Activated CD4-positive, alpha-beta memory T cell treated with anti-CD3 and anti-CD28 coated beads for 36 hours (primary cell): ENCODE results near the gene UTS2R. TPM values are rescaled to one million over a fixed set of nuclear protein-coding genes. Genes with fewer than 3 reads are reported as not detected.
"Not testable (repeated sequence)": the region's sequence is repeated elsewhere in the genome, so short reads cannot be mapped to it uniquely, and the experiment has no call there.

Source experiments
- CTCF ChIA-PET: fragments of 350-600 bp; sonication (Branson Sonifier 250); formaldehyde crosslinking; loops from one replicate; lab custom pipeline; 2021; ENCODE audit warnings: antibody characterized with exemption, inconsistent platforms; lab: Charles Lee
- POLR2A ChIA-PET: fragments of 350-600 bp; sonication (Branson Sonifier 250); formaldehyde crosslinking; loops from one replicate; lab custom pipeline; 2021; ENCODE audit warnings: antibody characterized with exemption; lab: Charles Lee
- DNase-seq: peaks from one replicate; pipeline ENCODE4 v3.0.0-alpha.2; 2020
- H3K27ac Mint-ChIP-seq: one replicate; pipeline ENCODE4 v1.8.0; 2021; ENCODE audit warnings: mixed read lengths
- H3K27me3 Mint-ChIP-seq: one replicate; pipeline ENCODE4 v1.8.0; 2021; ENCODE audit warnings: mixed read lengths
- H3K36me3 Mint-ChIP-seq: one replicate; pipeline ENCODE4 v1.8.0; 2021; ENCODE audit warnings: mixed read lengths
- H3K4me1 Mint-ChIP-seq: one replicate; pipeline ENCODE4 v1.8.0; 2021; ENCODE audit warnings: low read depth, mixed read lengths
- H3K4me3 Mint-ChIP-seq: one replicate; pipeline ENCODE4 v1.8.0; 2021; ENCODE audit warnings: mild to moderate bottlenecking, mixed read lengths
- H3K9me3 Mint-ChIP-seq: one replicate; pipeline ENCODE4 v1.8.0; 2021; ENCODE audit warnings: mixed read lengths
- intact Hi-C: fragments of 100-400 bp; cut with micrococcal nuclease; formaldehyde crosslinking; loops from one replicate; pipeline ENCODE4 v1.15.1; 2023
- total RNA-seq, 2 experiments: library from RNA; stranded (reverse); gene quantifications; one replicate each; pipeline ENCODE4 v1.2.3, GENCODE V29; 2021

UTS2R gene
- total RNA-seq, 2 experiments from 2014 or later, result not detected

DNA sequence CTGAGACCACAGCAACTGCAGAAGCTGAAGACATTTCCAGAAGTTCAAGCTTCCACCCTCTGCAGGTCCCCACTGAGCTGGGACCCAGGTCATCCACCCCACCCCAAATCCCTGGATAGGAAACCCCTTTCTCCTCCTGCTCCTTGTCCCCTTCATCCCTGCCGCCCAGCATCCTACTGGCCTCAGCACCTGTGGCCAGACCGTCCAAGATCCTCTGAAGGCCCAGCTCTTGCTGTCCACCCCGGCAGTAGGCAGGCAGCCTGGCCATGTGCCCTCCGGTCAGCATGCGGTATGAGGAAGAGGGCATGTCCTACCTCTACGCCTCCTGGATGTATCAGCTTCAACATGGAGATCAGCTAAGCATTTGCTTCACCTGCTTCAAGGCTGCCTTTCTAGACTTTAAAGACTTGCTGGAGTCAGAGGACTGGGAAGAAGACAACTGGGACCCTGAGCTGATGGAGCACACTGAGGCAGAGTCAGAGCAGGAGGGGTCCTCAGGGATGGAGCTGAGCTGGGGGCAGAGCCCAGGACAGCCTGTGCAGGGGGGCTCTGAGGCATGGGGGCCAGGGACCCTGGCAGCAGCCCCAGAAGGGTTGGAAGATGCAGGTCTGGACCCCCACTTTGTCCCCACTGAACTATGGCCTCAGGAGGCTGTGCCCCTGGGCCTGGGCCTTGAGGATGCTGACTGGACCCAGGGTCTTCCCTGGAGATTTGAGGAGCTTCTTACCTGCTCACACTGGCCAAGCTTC is 9.5 kb upstream of the UTS2R start:
- H3K9me3 Mint-ChIP-seq, result no peaks in the 10 kb centered on the region
- H3K4me1 Mint-ChIP-seq, result peaks cover 7% of the 10 kb centered on the region
- no peaks in the 10 kb centered on the region for H3K36me3 Mint-ChIP-seq
- ChIA-PET CTCF (interaction anchor here (1.0 kb wide), 1 partner anchor 64 kb away, joined by 3 read pairs; no protein-coding TSS in a partner anchor), POLR2A (no interaction called here)
- H3K27ac Mint-ChIP-seq, result no peak overlapping the region
- intact Hi-C loops, result no loop called here
- H3K27me3 Mint-ChIP-seq, result peaks cover 7% of the 10 kb centered on the region
- DNase-seq, result no peak
- no peak overlapping the region for H3K4me3 Mint-ChIP-seq

DNA sequence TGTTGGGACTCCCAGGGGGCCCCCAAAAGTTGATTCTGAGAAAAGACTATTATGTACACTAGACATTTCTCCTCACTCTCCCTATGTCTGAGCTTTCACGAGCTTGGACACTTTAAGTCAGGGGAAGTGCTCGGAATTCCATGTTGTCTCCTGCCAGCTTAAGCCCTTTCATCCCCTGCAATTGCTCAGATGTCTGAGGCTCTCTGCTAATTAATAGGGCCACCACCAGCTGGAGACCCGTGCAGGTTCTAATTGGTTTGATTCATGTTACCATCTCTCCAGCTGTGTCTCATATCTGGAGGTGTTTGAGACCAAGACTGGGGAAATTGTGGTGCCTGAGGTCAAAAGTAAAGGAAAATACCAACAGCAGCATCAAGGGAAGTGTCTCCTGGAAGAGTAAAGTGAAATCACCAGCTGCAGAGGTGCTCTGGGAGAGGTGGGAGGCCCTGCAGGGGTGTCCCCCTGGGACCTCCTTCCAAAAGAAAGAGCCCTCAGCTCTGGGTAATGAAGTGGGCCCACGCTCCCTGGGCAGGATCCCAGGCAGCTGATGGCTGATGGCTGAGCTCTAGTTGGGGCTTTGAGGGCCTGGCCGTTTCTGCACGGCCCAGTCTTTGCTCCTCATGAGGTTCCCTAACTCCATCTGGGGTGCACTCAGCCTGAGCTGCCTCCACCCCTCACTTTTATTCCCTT is 5.8 kb upstream of the UTS2R start:
- no peak for DNase-seq
- intact Hi-C loops, result no loop called here
- Mint-ChIP-seq H3K4me1 (peaks cover 5% of the 10 kb centered on the region), H3K4me3 (no peak overlapping the region), H3K27me3 (peaks cover 18% of the 10 kb centered on the region), H3K36me3 (no peaks in the 10 kb centered on the region), H3K27ac (no peak overlapping the region), H3K9me3 (no peaks in the 10 kb centered on the region)
- CTCF ChIA-PET, result interaction anchor here (0.6 to 1.6 kb wide), 4 partner anchors 13 to 335 kb away, joined by 3 to 6 read pairs (median 4); no protein-coding TSS in a partner anchor
- POLR2A ChIA-PET, result no interaction called here

DNA sequence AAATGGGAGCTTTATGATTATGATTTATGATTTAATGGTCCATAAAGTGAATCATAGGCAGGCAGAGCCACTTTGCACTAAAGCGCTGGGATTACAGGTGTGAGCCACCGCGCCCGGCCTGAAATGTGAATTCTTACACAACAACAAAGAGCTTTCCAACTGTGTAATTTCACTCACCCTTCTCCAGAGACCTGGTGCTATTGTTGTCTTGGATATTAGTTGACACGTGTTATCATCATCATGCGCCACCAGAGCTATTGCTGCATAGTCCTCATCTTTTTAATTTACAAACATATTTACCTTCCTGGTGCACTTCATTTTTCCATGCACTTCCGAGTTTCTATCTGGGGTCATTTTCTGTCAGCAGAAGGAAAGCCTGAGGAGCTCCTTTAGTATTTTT is 4.8 kb upstream of the UTS2R start:
- no peak overlapping the region for H3K27ac Mint-ChIP-seq
- H3K4me1 Mint-ChIP-seq, result peaks cover 10% of the 10 kb centered on the region
- H3K27me3 Mint-ChIP-seq, result peaks cover 24% of the 10 kb centered on the region
- no peaks in the 10 kb centered on the region for H3K36me3 Mint-ChIP-seq
- ChIA-PET CTCF (interaction anchor here (1.6 kb wide), 1 partner anchor 14 kb away, joined by 6 read pairs; no protein-coding TSS in a partner anchor), POLR2A (no interaction called here)
- H3K9me3 Mint-ChIP-seq, result no peaks in the 10 kb centered on the region
- intact Hi-C loops, result no loop called here
- no peak for DNase-seq
- no peak overlapping the region for H3K4me3 Mint-ChIP-seq

DNA sequence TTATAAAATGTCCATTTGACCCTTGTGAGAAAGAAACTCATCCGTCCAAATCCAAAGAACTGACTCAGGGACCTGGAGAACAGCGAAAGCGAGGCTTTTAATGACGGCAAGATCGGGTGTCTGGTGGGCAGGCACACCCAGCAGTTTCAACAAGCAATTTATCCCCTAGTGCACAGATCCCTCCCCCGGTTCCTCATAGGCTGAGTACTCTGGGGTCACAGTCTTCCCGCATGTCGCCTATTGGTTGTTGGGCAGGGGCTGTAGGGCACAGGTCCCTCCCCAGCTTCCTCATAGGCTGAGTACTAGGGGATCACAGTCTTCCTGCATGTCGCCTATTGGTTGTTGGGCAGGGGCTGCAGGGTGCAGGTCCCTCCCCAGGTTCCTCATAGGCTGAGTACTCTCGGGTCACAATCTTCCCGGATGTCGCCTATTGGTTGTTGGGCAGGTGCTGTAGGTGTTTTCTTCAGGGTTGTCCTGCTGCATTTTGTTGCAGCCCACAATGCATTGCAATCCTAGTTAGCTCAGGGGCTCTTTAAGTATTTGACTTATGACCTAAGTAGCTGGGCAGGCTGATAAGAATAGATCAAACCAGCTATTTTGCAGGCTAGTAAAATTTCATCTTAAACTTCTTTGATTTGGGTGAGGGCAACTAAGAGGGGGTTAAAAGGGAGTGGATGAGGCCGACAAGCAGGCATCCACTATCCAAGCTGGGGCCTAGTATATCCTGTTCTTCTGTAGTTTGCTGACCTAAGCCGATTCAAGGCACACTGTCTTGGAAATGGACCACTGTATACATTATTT is 3.6 kb upstream of the UTS2R start:
- CTCF ChIA-PET, result no interaction called here
- no peak for DNase-seq
- Mint-ChIP-seq H3K27ac (no peak overlapping the region), H3K27me3 (peaks cover 30% of the 10 kb centered on the region), H3K4me3 (no peak overlapping the region), H3K9me3 (no peaks in the 10 kb centered on the region), H3K36me3 (no peaks in the 10 kb centered on the region), H3K4me1 (peaks cover 17% of the 10 kb centered on the region)
- intact Hi-C loops, result no loop called here
- POLR2A ChIA-PET, result no interaction called here

DNA sequence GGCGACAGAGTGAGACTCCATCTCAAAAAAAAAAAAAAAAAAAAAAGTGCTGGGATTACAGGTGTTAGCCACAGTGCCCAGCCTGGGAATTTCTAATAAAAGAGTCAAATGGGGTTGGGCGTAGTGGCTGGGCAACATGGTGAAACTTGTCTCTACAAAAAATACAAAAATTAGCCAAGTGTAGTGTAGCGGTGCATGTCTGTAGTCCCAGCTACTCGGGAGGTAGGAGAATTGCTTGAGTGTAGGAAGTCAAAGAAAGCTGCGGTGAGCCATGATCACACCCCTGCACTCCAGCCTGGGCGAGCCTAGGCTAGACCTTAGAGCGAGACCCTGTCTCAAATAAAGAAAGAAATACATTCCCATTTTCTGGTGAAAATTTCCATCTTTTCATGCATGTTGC is 2.4 kb upstream of the UTS2R start:
- peaks cover 18% of the 10 kb centered on the region for H3K4me1 Mint-ChIP-seq
- H3K36me3 Mint-ChIP-seq, result no peaks in the 10 kb centered on the region
- H3K27ac Mint-ChIP-seq, result no peak overlapping the region
- POLR2A ChIA-PET, result no interaction called here
- peaks cover 38% of the 10 kb centered on the region for H3K27me3 Mint-ChIP-seq
- DNase-seq, result no peak
- CTCF ChIA-PET, result interaction anchor here (2.1 kb wide), 1 partner anchor 133 kb away, joined by 9 read pairs; no protein-coding TSS in a partner anchor
- no peaks in the 10 kb centered on the region for H3K9me3 Mint-ChIP-seq
- no peak overlapping the region for H3K4me3 Mint-ChIP-seq
- intact Hi-C loops, result no loop called here

DNA sequence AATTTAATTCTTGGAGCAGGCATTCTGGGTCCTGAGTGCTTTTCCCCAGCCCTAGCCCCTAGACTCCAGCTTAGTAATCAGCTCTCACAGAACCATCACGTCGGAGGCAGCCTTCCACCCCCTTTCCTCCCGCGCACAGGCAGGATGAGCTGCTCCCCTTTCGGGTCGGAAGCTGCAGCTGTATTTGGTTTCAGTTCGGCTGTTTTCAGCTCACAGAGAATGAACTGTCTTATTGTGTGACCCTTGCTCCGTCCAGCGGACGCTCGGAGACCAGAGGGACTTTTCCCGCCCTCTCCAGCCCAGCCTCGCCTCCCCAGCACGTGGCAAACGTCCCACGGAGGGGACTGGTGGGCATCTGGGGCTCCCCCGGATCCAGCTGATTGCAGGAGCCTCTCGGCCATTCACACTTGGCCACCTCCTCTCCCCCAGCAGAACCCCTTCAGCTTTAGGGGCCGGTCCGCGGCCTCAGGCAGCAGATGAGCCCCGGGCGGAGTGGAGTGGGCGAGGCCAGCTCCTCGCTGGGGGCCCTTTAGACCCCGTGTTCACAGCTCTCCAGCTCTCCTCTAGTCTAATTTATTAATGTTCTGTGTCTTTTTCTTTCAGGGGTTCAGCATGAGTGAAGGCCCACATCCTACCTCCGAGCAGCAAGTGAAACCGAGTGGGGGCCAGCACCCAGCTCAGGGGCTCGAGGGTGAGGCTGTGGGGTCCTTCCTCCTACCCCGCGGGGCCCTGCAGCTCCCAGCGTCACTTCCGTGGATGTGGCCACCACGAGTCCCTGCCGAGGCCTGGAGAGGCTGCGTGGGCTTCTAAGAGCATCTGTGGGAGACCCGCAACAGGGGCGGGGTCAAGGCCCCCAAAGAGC is 863 bp upstream of the UTS2R start:
- Mint-ChIP-seq H3K36me3 (no peaks in the 10 kb centered on the region), H3K4me3 (peak overlapping the region; percentile 45), H3K27ac (no peak overlapping the region), H3K9me3 (no peaks in the 10 kb centered on the region), H3K4me1 (peaks cover 18% of the 10 kb centered on the region), H3K27me3 (peaks cover 40% of the 10 kb centered on the region)
- CTCF ChIA-PET, result interaction anchor here (1.0 to 2.1 kb wide), 7 partner anchors 13 to 134 kb away, joined by 3 to 9 read pairs (median 5); no protein-coding TSS in a partner anchor
- POLR2A ChIA-PET, result interaction anchor here (0.6 to 0.9 kb wide), 2 partner anchors 29 to 38 kb away, joined by 3 read pairs; no protein-coding TSS in a partner anchor
- DNase-seq, result peak; percentile 64
- intact Hi-C loops, result no loop called here

DNA sequence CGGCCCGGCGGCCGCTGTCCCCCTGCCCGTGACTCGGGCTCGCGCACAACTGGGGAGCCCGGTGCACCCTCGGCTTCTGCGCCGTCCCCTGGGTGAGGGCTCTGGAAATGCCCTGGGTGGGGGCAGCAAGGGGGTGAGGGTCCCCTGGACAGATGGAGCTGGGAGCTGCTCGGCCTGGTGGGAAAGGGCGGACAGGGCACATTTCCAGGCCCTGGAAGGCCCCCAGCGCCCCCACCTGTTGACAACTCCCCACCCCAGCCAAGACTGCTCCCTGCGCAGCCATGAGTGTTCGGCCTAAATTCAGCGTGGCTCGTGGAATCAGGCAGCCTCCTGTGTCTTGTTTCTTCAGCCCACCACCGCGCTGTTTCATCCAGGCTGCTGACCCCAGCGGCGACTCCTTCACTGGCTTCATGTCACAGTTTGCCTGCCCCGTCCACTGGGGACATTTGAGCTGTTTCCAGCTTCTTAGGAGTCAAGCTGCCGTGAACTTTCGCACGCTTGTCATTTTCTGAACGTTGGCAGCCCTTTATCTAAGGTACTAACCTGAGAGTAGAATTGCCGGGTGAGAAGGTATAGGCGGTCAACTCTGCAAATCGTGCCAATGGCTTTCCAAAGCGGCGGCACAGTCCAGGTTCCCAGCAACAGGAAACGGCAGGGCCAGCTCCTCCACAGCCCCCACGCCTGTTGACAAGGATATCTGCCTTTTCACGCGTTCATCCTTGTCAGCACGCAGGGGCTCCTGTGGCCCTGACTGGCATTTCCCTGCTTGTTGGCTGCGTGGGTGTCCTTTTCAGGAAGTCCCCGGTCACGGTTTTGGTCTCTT is 895 bp downstream of the UTS2R start:
- no peak overlapping the region for H3K4me3 Mint-ChIP-seq
- CTCF ChIA-PET, result interaction anchor here (0.6 to 0.7 kb wide), 2 partner anchors 20 to 72 kb away, joined by 3 read pairs; no protein-coding TSS in a partner anchor

DNA sequence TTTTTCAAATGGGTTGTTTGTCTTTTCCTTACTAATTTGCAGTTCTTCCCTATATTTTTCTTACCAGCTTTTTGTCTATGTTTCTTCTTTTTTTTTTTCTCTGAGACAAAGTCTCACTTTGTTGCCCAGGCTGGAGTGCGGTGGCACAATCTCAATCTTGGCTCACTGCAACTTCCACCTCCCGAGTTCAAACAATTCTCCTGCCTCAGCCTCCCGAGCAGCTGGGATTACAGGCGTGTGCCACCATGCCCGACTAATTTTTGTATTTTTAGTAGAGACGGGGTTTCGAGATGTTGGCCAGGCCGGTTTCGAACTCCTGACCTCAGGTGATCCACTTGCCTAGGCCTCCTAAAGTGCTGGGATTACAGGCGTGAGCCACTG is 1.5 kb downstream of the UTS2R start:
- DNase-seq, intact Hi-C loops, POLR2A ChIA-PET, H3K4me3 Mint-ChIP-seq, H3K27ac Mint-ChIP-seq, H3K9me3 Mint-ChIP-seq, H3K36me3 Mint-ChIP-seq: not testable (repeated sequence)
- peaks cover 42% of the 10 kb centered on the region for H3K27me3 Mint-ChIP-seq
- CTCF ChIA-PET, result interaction anchor here (0.6 to 0.7 kb wide), 2 partner anchors 20 to 72 kb away, joined by 3 read pairs; no protein-coding TSS in a partner anchor
- H3K4me1 Mint-ChIP-seq, result peaks cover 18% of the 10 kb centered on the region

More for the DNA sequence above, 895 bp downstream of the UTS2R start:
- H3K4me1 Mint-ChIP-seq, result peaks cover 18% of the 10 kb centered on the region
- no peaks in the 10 kb centered on the region for H3K36me3 Mint-ChIP-seq
- H3K27ac Mint-ChIP-seq, result no peak overlapping the region
- DNase-seq, result no peak
- peaks cover 46% of the 10 kb centered on the region for H3K27me3 Mint-ChIP-seq
- intact Hi-C loops, result no loop called here
- H3K9me3 Mint-ChIP-seq, result no peaks in the 10 kb centered on the region
- POLR2A ChIA-PET, result no interaction called here

DNA sequence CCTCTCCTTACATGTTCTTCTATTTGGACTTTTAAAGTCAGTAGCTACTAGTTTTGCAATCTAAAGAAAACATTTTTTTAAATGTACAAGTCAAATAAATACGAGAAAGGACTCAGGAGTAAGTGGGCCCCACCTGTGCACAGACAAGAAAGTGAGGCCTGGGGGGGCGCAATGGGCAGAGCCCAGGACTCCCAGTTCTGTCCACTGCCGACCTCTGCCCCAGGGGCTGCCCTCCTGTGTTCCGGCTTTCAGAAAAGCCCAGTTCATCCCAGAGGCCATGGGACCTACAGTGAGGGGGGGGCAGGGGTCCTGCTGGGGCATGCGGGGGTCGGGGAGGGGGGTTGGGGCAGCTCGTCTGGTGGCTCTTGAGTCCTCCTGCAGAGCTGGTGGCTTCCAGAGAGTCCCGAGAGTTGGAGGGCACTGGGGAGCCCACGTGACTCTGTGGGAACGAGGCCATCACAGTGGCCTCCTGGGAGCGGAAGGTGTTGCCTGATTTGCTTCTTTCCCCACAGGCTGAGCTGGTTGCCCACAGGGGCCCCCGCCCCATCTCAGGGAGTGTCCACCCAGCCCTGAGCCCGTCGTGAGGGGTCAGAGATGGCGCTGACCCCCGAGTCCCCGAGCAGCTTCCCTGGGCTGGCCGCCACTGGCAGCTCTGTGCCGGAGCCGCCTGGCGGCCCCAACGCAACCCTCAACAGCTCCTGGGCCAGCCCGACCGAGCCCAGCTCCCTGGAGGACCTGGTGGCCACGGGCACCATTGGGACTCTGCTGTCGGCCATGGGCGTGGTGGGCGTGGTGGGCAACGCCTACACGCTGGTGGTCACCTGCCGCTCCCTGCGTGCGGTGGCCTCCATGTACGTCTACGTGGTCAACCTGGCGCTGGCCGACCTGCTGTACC is 2.4 kb downstream of the UTS2R start:
- Mint-ChIP-seq H3K36me3 (no peaks in the 10 kb centered on the region), H3K4me3 (no peak overlapping the region), H3K27me3 (peaks cover 42% of the 10 kb centered on the region), H3K27ac (no peak overlapping the region), H3K9me3 (no peaks in the 10 kb centered on the region), H3K4me1 (peaks cover 18% of the 10 kb centered on the region)
- DNase-seq, result no peak
- POLR2A ChIA-PET, result interaction anchor here (0.6 kb wide), 1 partner anchor 421 kb away, joined by 3 read pairs; no protein-coding TSS in a partner anchor
- intact Hi-C loops, result no loop called here
- CTCF ChIA-PET, result no interaction called here
